DND-41 (cell line): ENCODE data around the gene SQSTM1.

Experiments used
- ATAC-seq: fragments of 200-7000 bp; cut with Tn5 transposase; 3 replicates; pipeline ENCODE4 v1.9.1; 2021; ENCODE audit warnings: low read depth; ENCODE audit not compliant: insufficient read depth
- DNase-seq: peaks from one replicate; pipeline ENCODE4 v3.0.0-alpha.2; 2020
- H2AFZ ChIP-seq: 2 replicates; pipeline ENCODE4 v1.6.0; 2012; ENCODE audit warnings: low read depth, low read length
- H3K27ac ChIP-seq: 2 replicates; pipeline ENCODE4 v1.5.1; 2012; ENCODE audit warnings: low read length, inconsistent platforms
- H3K27me3 ChIP-seq: fragments of 200-600 bp; sonication (generic); 2 replicates; pipeline ENCODE4 v1.6.0; 2012; ENCODE audit warnings: low read length, mild to moderate bottlenecking, inconsistent platforms; ENCODE audit not compliant: insufficient read depth, poor library complexity
- H3K36me3 ChIP-seq: 2 replicates; pipeline ENCODE4 v1.5.1; 2012; ENCODE audit warnings: low read length, inconsistent platforms; ENCODE audit not compliant: insufficient read depth
- H3K4me1 ChIP-seq: 2 replicates; pipeline ENCODE4 v1.5.1; 2012; ENCODE audit warnings: mild to moderate bottlenecking, low read length; ENCODE audit not compliant: insufficient read depth
- H3K4me2 ChIP-seq: 2 replicates; pipeline ENCODE4 v1.6.0; 2012; ENCODE audit warnings: mild to moderate bottlenecking, moderate library complexity, low read length, inconsistent platforms; ENCODE audit not compliant: insufficient read depth
- H3K4me3 ChIP-seq, 2 experiments: fragments of 200-600 bp in 1 of 2; shearing (Covaris generic) in 1 of 2; 2 replicates each; pipeline ENCODE4 v1.5.1; 2012 to 2016; ENCODE audit warnings: inconsistent platforms in 2 of 2, low read length in 2 of 2, mild to moderate bottlenecking in 2 of 2, low read depth in 1 of 2, moderate library complexity in 1 of 2
- H3K79me2 ChIP-seq: 2 replicates; pipeline ENCODE4 v1.6.0; 2012; ENCODE audit warnings: low read length, inconsistent platforms; ENCODE audit not compliant: insufficient read depth
- H3K9ac ChIP-seq: 2 replicates; pipeline ENCODE4 v1.6.0; 2012; ENCODE audit warnings: low read depth, mild to moderate bottlenecking, inconsistent platforms, low read length, moderate library complexity
- H3K9me3 ChIP-seq: 2 replicates; pipeline ENCODE4 v1.5.1; 2012; ENCODE audit warnings: low read length, moderate library complexity, mild to moderate bottlenecking, inconsistent platforms; ENCODE audit not compliant: insufficient read depth, severe bottlenecking
- H4K20me1 ChIP-seq: 2 replicates; pipeline ENCODE4 v1.6.0; 2012; ENCODE audit warnings: low read length; ENCODE audit not compliant: insufficient read depth
- CTCF ChIP-seq: IDR thresholded peaks from 2 replicates; pipeline ENCODE4 v1.5.1; 2012; ENCODE audit warnings: borderline replicate concordance, low read length, moderate library complexity, mild to moderate bottlenecking; ENCODE audit not compliant: poor library complexity, severe bottlenecking; ENCODE audit errors: extremely low read depth
- EZH2 ChIP-seq: IDR thresholded peaks from 3 replicates; pipeline ENCODE4 v1.6.1; 2012; ENCODE audit warnings: borderline replicate concordance, low read depth, mild to moderate bottlenecking, moderate library complexity, low read length, inconsistent platforms; ENCODE audit not compliant: severe bottlenecking

SQSTM1 gene

GRCh38 chr5:179862296-179862695 is 41.6 kb downstream of the SQSTM1 start:
- Histone ChIP-seq H3K4me2 (no peak overlapping the region), H3K27me3 (no peaks in the 10 kb centered on the region), H3K9me3 (no peaks in the 10 kb centered on the region), H3K9ac (no peak overlapping the region), H3K79me2 (peaks cover 2% of the 10 kb centered on the region; the same call in 1 of the 2 replicates), H3K4me3 (no peak overlapping the region), H3K27ac (no peak overlapping the region), H3K4me1 (peaks cover 26% of the 10 kb centered on the region), H3K36me3 (peaks cover 50% of the 10 kb centered on the region), H4K20me1 (no peaks in the 10 kb centered on the region), H2AFZ (no peak overlapping the region)
- DNase-seq (no peak), ATAC-seq (no peak)
- TF ChIP-seq EZH2 (no peak), CTCF (no peak)

GRCh38 chr5:179862891-179863290 is 42.2 kb downstream of the SQSTM1 start:
- Histone ChIP-seq H3K4me3 (no peak overlapping the region), H3K4me1 (peaks cover 20% of the 10 kb centered on the region), H3K9me3 (no peaks in the 10 kb centered on the region), H3K27me3 (no peaks in the 10 kb centered on the region), H4K20me1 (no peaks in the 10 kb centered on the region), H3K36me3 (peaks cover 56% of the 10 kb centered on the region), H3K4me2 (no peak overlapping the region), H3K79me2 (peaks cover 2% of the 10 kb centered on the region; the same call in 1 of the 2 replicates), H2AFZ (no peak overlapping the region), H3K9ac (no peak overlapping the region), H3K27ac (no peak overlapping the region)
- TF ChIP-seq EZH2 (no peak), CTCF (no peak)
- ATAC-seq, result no peak
- DNase-seq, result no peak

- ATAC-seq (no peak), DNase-seq (no peak)
- H3K27me3 ChIP-seq, result no peaks in the 10 kb centered on the region
- H3K4me3 ChIP-seq, result no peak overlapping the region
- no peaks in the 10 kb centered on the region for H3K9me3 ChIP-seq
- no peaks in the 10 kb centered on the region for H3K79me2 ChIP-seq
- H4K20me1 ChIP-seq, result no peaks in the 10 kb centered on the region
- no peak overlapping the region for H2AFZ ChIP-seq
- TF ChIP-seq CTCF (no peak), EZH2 (no peak)
- no peak overlapping the region for H3K4me2 ChIP-seq
- H3K4me1 ChIP-seq, result peaks cover 15% of the 10 kb centered on the region
- H3K27ac ChIP-seq, result no peak overlapping the region
- peaks cover 61% of the 10 kb centered on the region for H3K36me3 ChIP-seq
- no peak overlapping the region for H3K9ac ChIP-seq
These were observed 42.9 kb downstream of the SQSTM1 start for GRCh38 chr5:179863449-179864085.

GRCh38 chr5:179864686-179865085 is 44.0 kb downstream of the SQSTM1 start:
- H3K4me3 ChIP-seq, result no peak overlapping the region
- no peak overlapping the region for H3K4me2 ChIP-seq
- H3K9me3 ChIP-seq, result no peaks in the 10 kb centered on the region
- TF ChIP-seq CTCF, result no peak
- no peak for TF ChIP-seq EZH2
- DNase-seq (no peak), ATAC-seq (no peak)
- peaks cover 6% of the 10 kb centered on the region for H3K4me1 ChIP-seq
- H2AFZ ChIP-seq, result no peak overlapping the region
- H3K36me3 ChIP-seq, result peaks cover 68% of the 10 kb centered on the region
- no peaks in the 10 kb centered on the region for H3K79me2 ChIP-seq
- no peak overlapping the region for H3K27ac ChIP-seq
- H3K9ac ChIP-seq, result no peak overlapping the region
- H3K27me3 ChIP-seq, result no peaks in the 10 kb centered on the region
- H4K20me1 ChIP-seq, result no peaks in the 10 kb centered on the region
